Naive thymus-derived CD8-positive, alpha-beta T cell (primary cell): ENCODE measurements around the gene RHOT1. TPM values are rescaled to one million over a fixed set of nuclear protein-coding genes. Genes with fewer than 3 reads are reported as not detected.
A peak's percentile ranks its signal among the peaks of the same experiment; 100 is the strongest.
"Not testable (repeated sequence)": the region's sequence is repeated elsewhere in the genome, so short reads cannot be mapped to it uniquely, and the experiment has no call there.

ENCODE experiments used
- ATAC-seq, 2 donors: fragments of 150-1000 bp; cut with Tn5 transposase in 1 of 2; sonication (Bioruptor Pico), chemical (Tn5 transposase) in 1 of 2; 1 replicate in 1 of 2; 2 replicates in 1 of 2; pipeline ENCODE4 v1.10.0; 2021; ENCODE audit warnings: mild to moderate bottlenecking in 2 of 2, moderate library complexity in 2 of 2
- POLR2A ChIA-PET: fragments of 350-600 bp; sonication (Branson Sonifier 250); formaldehyde crosslinking; loops from one replicate; lab custom pipeline; 2021; ENCODE audit warnings: antibody characterized with exemption; lab: Charles Lee
- DNase-seq, 10 donors: peaks; one replicate each; pipeline versions ENCODE4 v3.0.0 to v3.0.0-alpha.2; 2020 to 2022
- H3K27ac Mint-ChIP-seq, 10 donors: one replicate each; pipeline ENCODE4 v1.8.0; 2020 to 2022; ENCODE audit warnings: mild to moderate bottlenecking in 10 of 10, mixed read lengths in 10 of 10, moderate library complexity in 4 of 10, inconsistent platforms in 1 of 10
- H3K27me3 Mint-ChIP-seq, 5 donors: one replicate each; pipeline ENCODE4 v1.8.0; 2021 to 2022; ENCODE audit warnings: mixed read lengths in 5 of 5
- H3K36me3 Mint-ChIP-seq, 3 donors: one replicate each; pipeline ENCODE4 v1.8.0; 2020 to 2022; ENCODE audit warnings: mixed read lengths in 3 of 3, mild to moderate bottlenecking in 2 of 3, inconsistent platforms in 1 of 3
- H3K4me1 Mint-ChIP-seq, 4 donors: one replicate each; pipeline ENCODE4 v1.8.0; 2021 to 2022; ENCODE audit warnings: mixed read lengths in 4 of 4
- H3K4me3 Mint-ChIP-seq, 10 donors: one replicate each; pipeline ENCODE4 v1.8.0; 2020 to 2022; ENCODE audit warnings: mild to moderate bottlenecking in 10 of 10, mixed read lengths in 10 of 10, moderate library complexity in 6 of 10, inconsistent platforms in 1 of 10
- H3K9me3 Mint-ChIP-seq, 9 donors: one replicate each; pipeline ENCODE4 v1.8.0; 2020 to 2022; ENCODE audit warnings: mixed read lengths in 9 of 9, mild to moderate bottlenecking in 3 of 9, inconsistent platforms in 1 of 9, moderate library complexity in 1 of 9
- polyA plus RNA-seq, 3 donors: library from polyadenylated mRNA; unstranded; fragments of 300-500 nt; fragmentation: Illumina TruSeq; gene quantifications; one replicate each; pipeline ENCODE4 v1.2.3, GENCODE V29; 2021
- total RNA-seq, 8 experiments: library from RNA in 2 of 8; stranded (reverse) in 2 of 8; gene quantifications; one replicate each; pipeline ENCODE4 v1.2.3 and lab custom pipeline; 2021 to 2026

Gene RHOT1
- total and polyA plus RNA-seq, 5 experiments from 2014 or later: 17.8 to 35.6 (median 26.7) TPM

DNA sequence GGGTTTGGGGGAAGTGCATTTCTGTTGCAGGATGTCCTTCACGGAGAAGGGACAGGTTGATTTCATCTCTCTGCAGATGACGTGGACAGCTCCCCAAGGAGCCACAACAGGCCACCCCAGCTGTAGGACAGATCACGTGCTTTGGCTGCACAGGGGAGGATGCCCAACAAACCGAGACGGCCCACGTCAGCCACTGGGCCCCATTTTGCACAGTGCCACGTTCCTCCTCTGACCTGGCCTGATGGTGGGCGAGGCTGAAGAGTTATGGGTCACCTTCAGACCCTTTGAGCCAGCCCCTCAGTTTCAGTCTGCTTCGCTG lies 114.4 kb downstream of the RHOT1 start:
- POLR2A ChIA-PET: interaction anchor here (0.5 kb wide), 1 partner anchor 94 kb away, joined by 4 read pairs; no protein-coding TSS in a partner anchor
- no peaks in the 10 kb centered on the region for H3K36me3 Mint-ChIP-seq
- no peak overlapping the region for H3K4me3 Mint-ChIP-seq
- ATAC-seq (no peak), DNase-seq (no peak)
- no peak overlapping the region for H3K27ac Mint-ChIP-seq
- peaks cover 0 to 4% (median 0%) of the 10 kb centered on the region in 9 donors for H3K9me3 Mint-ChIP-seq
- peaks cover 3 to 38% (median 14%) of the 10 kb centered on the region in 5 donors for H3K27me3 Mint-ChIP-seq
- H3K4me1 Mint-ChIP-seq: no peaks in the 10 kb centered on the region

DNA sequence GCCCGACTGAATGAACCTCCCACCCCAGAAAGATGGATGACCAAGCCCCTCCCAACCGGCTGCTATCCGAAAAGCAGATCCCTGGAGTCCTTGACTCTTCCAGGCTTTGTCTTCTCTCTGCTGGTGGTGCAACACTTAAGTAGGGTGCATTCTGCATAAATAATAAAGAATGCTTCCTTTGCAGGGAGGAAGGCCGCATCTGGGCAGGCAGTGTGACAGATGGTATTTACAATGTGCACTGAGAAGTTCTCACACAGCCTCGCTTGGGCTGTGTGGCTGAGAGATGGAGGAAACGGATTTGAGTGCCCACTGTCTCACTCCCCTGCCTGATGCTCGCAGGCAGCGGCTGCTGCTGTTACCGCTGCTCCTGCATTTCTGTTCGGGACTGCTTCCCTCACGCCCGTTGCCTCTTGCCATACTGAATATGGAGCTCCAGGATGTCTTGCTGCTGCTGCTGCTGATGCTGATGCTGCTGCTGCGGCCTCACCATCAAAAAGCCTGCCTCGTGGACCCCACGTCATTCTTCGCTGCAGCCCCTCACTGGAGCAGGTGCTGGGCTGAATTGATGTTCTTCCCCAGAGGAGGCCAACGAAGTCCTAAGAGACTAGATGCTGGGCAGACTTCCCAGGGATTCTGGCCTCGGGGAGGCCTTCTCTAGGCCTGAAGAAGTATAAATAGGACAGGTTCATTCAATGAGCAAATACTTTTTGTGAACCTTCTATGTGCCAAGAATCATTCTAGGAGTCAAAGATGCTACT lies 116.3 kb downstream of the RHOT1 start:
- DNase-seq (no peak), ATAC-seq (no peak)
- POLR2A ChIA-PET: no interaction called here
- Mint-ChIP-seq H3K27me3 (peaks cover 3 to 54% (median 22%) of the 10 kb centered on the region in 5 donors), H3K4me3 (no peak overlapping the region), H3K9me3 (no peaks in the 10 kb centered on the region), H3K27ac (no peak overlapping the region), H3K4me1 (no peaks in the 10 kb centered on the region), H3K36me3 (no peaks in the 10 kb centered on the region)

GRCh38 chr17:32259586-32259985 lies 117.3 kb downstream of the RHOT1 start:
- peaks cover 0 to 2% (median under 1%) of the 10 kb centered on the region in 4 donors for H3K4me1 Mint-ChIP-seq

GRCh38 chr17:32261417-32261736 lies 119.1 kb downstream of the RHOT1 start:
- H3K4me3 Mint-ChIP-seq: no peak overlapping the region
- no peaks in the 10 kb centered on the region for H3K9me3 Mint-ChIP-seq
- POLR2A ChIA-PET: interaction anchor here (0.5 kb wide), 1 partner anchor 1137 kb away, joined by 4 read pairs; no protein-coding TSS in a partner anchor
- H3K27me3 Mint-ChIP-seq: peaks cover 9 to 70% (median 34%) of the 10 kb centered on the region in 5 donors
- ATAC-seq: no peak
- peaks cover 0 to 2% (median 0%) of the 10 kb centered on the region in 3 donors for H3K36me3 Mint-ChIP-seq
- no peak overlapping the region for H3K27ac Mint-ChIP-seq
- H3K4me1 Mint-ChIP-seq: peaks cover 5 to 6% (median 5%) of the 10 kb centered on the region in 4 donors
- no peak for DNase-seq

More at GRCh38 chr17:32259586-32259985, 117.3 kb downstream of the RHOT1 start:
- Mint-ChIP-seq H3K4me3 (no peak overlapping the region), H3K27ac (no peak overlapping the region), H3K27me3 (peaks cover 7 to 64% (median 31%) of the 10 kb centered on the region in 5 donors), H3K9me3 (no peaks in the 10 kb centered on the region), H3K36me3 (no peaks in the 10 kb centered on the region)
- POLR2A ChIA-PET: interaction anchor here (0.5 kb wide), 1 partner anchor 104 kb away, joined by 10 read pairs; no protein-coding TSS in a partner anchor
- no peak for ATAC-seq
- DNase-seq: no peak

GRCh38 chr17:32261936-32262510 lies 119.7 kb downstream of the RHOT1 start:
- DNase-seq (no peak), ATAC-seq (no peak)
- no peak overlapping the region for H3K27ac Mint-ChIP-seq
- POLR2A ChIA-PET: interaction anchor here (0.5 kb wide), 1 partner anchor 1138 kb away, joined by 4 read pairs; no protein-coding TSS in a partner anchor
- no peak overlapping the region for H3K4me3 Mint-ChIP-seq
- peaks cover 0 to 3% (median 0%) of the 10 kb centered on the region in 3 donors for H3K36me3 Mint-ChIP-seq
- H3K4me1 Mint-ChIP-seq: peaks cover 7 to 10% (median 8%) of the 10 kb centered on the region in 4 donors
- peaks cover 9 to 74% (median 38%) of the 10 kb centered on the region in 5 donors for H3K27me3 Mint-ChIP-seq
- H3K9me3 Mint-ChIP-seq: no peaks in the 10 kb centered on the region

- POLR2A ChIA-PET, H3K36me3 Mint-ChIP-seq: not testable (repeated sequence)
- peaks cover 21 to 78% (median 48%) of the 10 kb centered on the region in 5 donors for H3K27me3 Mint-ChIP-seq
These were observed 121.2 kb downstream of the RHOT1 start for GRCh38 chr17:32263515-32263914.

GRCh38 chr17:32264140-32264799 lies 122.0 kb downstream of the RHOT1 start:
- Mint-ChIP-seq H3K36me3 (peaks cover 0 to 9% (median 0%) of the 10 kb centered on the region in 3 donors), H3K9me3 (no peaks in the 10 kb centered on the region), H3K4me1 (peaks cover 15 to 22% (median 16%) of the 10 kb centered on the region in 4 donors), H3K4me3 (peak overlapping the region; percentile 47 to 88 (median 70)), H3K27me3 (peaks cover 24 to 79% (median 52%) of the 10 kb centered on the region in 5 donors), H3K27ac (peak overlapping the region in 2 of 10 donors; percentile 15 to 18)
- POLR2A ChIA-PET: no interaction called here
- DNase-seq (no peak), ATAC-seq (no peak)

More at GRCh38 chr17:32263515-32263914, 121.2 kb downstream of the RHOT1 start:
- not testable (repeated sequence) for ATAC-seq, DNase-seq, H3K9me3 Mint-ChIP-seq
- H3K4me1 Mint-ChIP-seq: peaks cover 15 to 22% (median 16%) of the 10 kb centered on the region in 4 donors
- H3K4me3 Mint-ChIP-seq: peak overlapping the region in 1 of 10 donors; percentile 7
- H3K27ac Mint-ChIP-seq: peak overlapping the region in 2 of 10 donors; percentile 10 to 31

- H3K9me3 Mint-ChIP-seq: no peaks in the 10 kb centered on the region
- H3K4me1 Mint-ChIP-seq: peaks cover 15 to 22% (median 16%) of the 10 kb centered on the region in 4 donors
- DNase-seq: no peak
- H3K27me3 Mint-ChIP-seq: peaks cover 24 to 79% (median 55%) of the 10 kb centered on the region in 5 donors
- peak overlapping the region in 4 of 10 donors; percentile 15 to 63 (median 32) for H3K27ac Mint-ChIP-seq
- POLR2A ChIA-PET: no interaction called here
- H3K36me3 Mint-ChIP-seq: peaks cover 0 to 9% (median 0%) of the 10 kb centered on the region in 3 donors
- peak overlapping the region; percentile 67 to 88 (median 79) for H3K4me3 Mint-ChIP-seq
- ATAC-seq: no peak
These were observed 122.5 kb downstream of the RHOT1 start for GRCh38 chr17:32264823-32265191.

DNA sequence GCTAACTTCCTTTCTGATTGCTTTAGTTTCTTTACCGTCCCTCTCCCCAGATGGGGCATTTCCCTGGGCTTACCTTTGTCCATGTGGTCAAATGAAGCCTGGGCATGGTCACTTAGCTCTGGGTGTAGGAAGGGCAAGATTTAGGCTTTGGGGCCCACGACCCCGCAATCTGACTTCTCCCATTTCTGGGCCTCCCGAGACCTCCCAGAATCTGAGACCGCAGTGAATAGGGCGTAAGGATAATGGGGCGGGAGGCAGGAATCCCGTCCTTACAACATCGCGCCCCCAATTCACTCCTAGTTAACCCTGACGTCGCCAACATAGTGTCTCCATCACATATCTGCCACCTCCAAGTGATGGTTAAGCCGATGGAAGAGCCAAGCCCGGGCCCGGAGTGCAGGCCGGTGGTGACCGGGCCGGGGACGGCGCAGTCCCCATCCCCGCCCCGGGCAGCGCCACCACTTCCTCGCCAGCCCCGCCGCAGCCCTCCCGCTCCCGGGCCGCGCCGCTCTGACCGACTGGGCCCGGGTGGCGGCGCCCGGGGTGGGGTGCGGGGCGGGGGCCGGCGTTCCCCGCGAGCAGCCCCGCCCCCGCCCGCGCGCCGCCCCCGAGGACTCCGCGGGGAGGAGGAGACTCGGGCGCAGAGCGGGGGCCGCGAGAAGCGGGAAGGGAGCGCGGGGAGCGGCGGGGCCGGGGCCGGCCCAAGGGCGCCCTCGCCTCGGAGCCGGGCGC lies 123.1 kb downstream of the RHOT1 start, which contains the start of gene RHBDL3:
Gene RHBDL3, plus strand, starts transcription at position 641 of the 732 bp plus-strand sequence. CDS start 358 bp downstream, outside the sequence.
- Mint-ChIP-seq H3K36me3 (peaks cover 0 to 9% (median 0%) of the 10 kb centered on the region in 3 donors), H3K4me1 (peaks cover 15 to 22% (median 16%) of the 10 kb centered on the region in 4 donors), H3K27me3 (peaks cover 21 to 79% (median 57%) of the 10 kb centered on the region in 5 donors), H3K9me3 (no peaks in the 10 kb centered on the region), H3K27ac (peak within 1 kb of the TSS in 5 of 10 donors; percentile 15 to 63 (median 47)), H3K4me3 (peak within 1 kb of the TSS; percentile 68 to 88 (median 84))
- DNase-seq: peak in 2 of 10 donors; percentile 22 to 33
- ATAC-seq: peak; percentile 50 to 65
- POLR2A ChIA-PET: no interaction called here

DNA sequence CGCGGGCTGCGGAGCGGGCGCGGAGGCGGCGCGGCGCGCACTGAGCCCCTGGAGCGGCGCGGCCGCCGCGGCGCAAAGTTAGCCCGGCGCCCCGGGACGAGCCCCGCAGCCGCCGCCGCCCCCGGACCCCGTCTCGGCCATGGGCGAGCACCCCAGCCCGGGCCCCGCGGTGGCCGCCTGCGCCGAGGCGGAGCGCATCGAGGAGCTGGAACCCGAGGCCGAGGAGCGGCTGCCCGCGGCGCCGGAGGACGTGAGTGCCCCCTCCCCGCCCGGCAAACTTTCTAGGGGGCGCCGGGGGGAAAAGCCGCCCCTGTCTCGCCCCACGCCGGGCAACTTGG lies 123.7 kb downstream of the RHOT1 start:
- DNase-seq (no peak), ATAC-seq (peak; percentile 18 to 45)
- H3K27ac Mint-ChIP-seq: no peak overlapping the region
- H3K9me3 Mint-ChIP-seq: no peaks in the 10 kb centered on the region
- peaks cover 15 to 22% (median 16%) of the 10 kb centered on the region in 4 donors for H3K4me1 Mint-ChIP-seq
- H3K36me3 Mint-ChIP-seq: peaks cover 0 to 9% (median 0%) of the 10 kb centered on the region in 3 donors
- H3K4me3 Mint-ChIP-seq: peak overlapping the region in 1 of 10 donors; percentile 68
- POLR2A ChIA-PET: no interaction called here
- H3K27me3 Mint-ChIP-seq: peaks cover 22 to 81% (median 59%) of the 10 kb centered on the region in 5 donors

GRCh38 chr17:32266389-32267301 lies 124.3 kb downstream of the RHOT1 start:
- ATAC-seq (peak; percentile 39 to 41), DNase-seq (peak in 4 of 10 donors; percentile 5 to 31 (median 18))
- peak overlapping the region in 3 of 10 donors; percentile 40 to 73 (median 68) for H3K27ac Mint-ChIP-seq
- peaks cover 15 to 22% (median 16%) of the 10 kb centered on the region in 4 donors for H3K4me1 Mint-ChIP-seq
- H3K4me3 Mint-ChIP-seq: peak overlapping the region; percentile 68 to 86 (median 84)
- peaks cover 23 to 82% (median 62%) of the 10 kb centered on the region in 5 donors for H3K27me3 Mint-ChIP-seq
- POLR2A ChIA-PET: no interaction called here
- H3K36me3 Mint-ChIP-seq: peaks cover 0 to 9% (median 0%) of the 10 kb centered on the region in 3 donors
- no peaks in the 10 kb centered on the region for H3K9me3 Mint-ChIP-seq
